Ectodermal cell (in vitro differentiated cells): ENCODE results near the gene JARID2.

Source experiments
- H3K27ac ChIP-seq: 2 replicates; pipeline ENCODE4 v1.7.0; 2013; ENCODE audit warnings: mild to moderate bottlenecking, low read depth, low read length; ENCODE audit not compliant: insufficient read depth, poor library complexity, severe bottlenecking
- H3K27me3 ChIP-seq: 2 replicates; pipeline ENCODE4 v1.7.0; 2013; ENCODE audit warnings: mild to moderate bottlenecking, low read length; ENCODE audit not compliant: insufficient read depth, control insufficient read depth, poor library complexity, severe bottlenecking
- H3K36me3 ChIP-seq: one replicate; pipeline ENCODE4 v1.7.0; 2013; ENCODE audit warnings: low read length; ENCODE audit not compliant: control insufficient read depth, insufficient read depth
- H3K4me1 ChIP-seq: one replicate; pipeline ENCODE4 v1.7.0; 2013; ENCODE audit warnings: low read length; ENCODE audit not compliant: control insufficient read depth, insufficient read depth
- H3K4me3 ChIP-seq: 2 replicates; pipeline ENCODE4 v1.7.0; 2013; ENCODE audit warnings: low read depth, low read length, control low read depth; ENCODE audit not compliant: insufficient read depth
- H3K9me3 ChIP-seq: 2 replicates; pipeline ENCODE4 v1.7.0; 2013; ENCODE audit warnings: mild to moderate bottlenecking, low read length, moderate library complexity; ENCODE audit not compliant: control insufficient read depth
- WGBS, 2 experiments: methylation state at CpG; one replicate each; pipeline ENCODE4 v1.1.7; 2013; ENCODE audit warnings: missing lambda C conversion rate in 2 of 2; 5-methylcytosine and 5-hydroxymethylcytosine counted together

JARID2 gene

DNA sequence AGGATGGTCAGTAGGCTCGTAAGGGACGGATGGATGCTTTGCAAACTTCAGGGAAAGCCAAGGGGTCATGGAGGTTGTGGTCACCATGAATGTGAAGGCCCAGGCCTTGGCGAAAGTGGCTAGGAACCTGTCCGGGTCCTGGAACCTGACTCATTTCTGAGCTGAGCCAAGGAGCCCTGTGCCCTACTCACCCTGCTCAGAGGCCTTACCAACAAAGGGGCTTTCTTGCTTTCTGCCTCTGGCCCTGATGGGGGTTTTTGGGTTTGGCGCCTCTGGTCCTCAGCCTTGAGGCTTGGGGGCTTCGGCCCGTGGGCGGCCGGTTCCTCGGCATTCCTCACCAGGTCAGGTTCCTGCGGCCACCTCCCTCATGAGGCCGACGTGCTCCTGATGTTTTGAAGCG is 261.9 kb downstream of the JARID2 start:
- peaks cover 6% of the 10 kb centered on the region for H3K36me3 ChIP-seq
- no peaks in the 10 kb centered on the region for H3K9me3 ChIP-seq
- H3K27me3 ChIP-seq = no peaks in the 10 kb centered on the region
- no peaks in the 10 kb centered on the region for H3K4me1 ChIP-seq
- H3K27ac ChIP-seq = no peak overlapping the region
- WGBS, 2 experiments = 89% methylated on average over 14 of the region's 14 CpGs
- no peak overlapping the region for H3K4me3 ChIP-seq

DNA sequence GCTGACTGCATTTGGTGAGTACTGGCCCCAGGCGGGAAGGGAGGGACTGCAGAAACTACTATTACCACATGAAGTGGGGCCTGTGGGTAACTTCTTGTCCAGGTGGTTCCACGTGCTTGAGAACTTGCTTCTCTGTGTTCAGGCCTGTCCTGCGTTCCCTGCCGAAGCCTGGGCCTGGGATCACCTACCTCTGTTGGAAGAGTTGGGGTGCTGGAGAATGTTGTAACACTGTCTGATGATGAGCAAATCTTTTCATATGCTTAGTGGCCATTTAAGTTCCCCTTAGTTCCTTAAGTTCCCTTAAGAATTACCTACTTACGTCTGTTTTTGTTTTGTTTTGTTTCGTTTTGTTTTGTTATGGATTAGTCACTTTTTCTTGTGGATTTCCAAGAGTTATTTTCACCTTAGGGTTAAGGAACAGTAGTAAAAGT is 262.6 kb downstream of the JARID2 start:
- Histone ChIP-seq H3K27me3 (no peaks in the 10 kb centered on the region), H3K36me3 (peaks cover 11% of the 10 kb centered on the region), H3K9me3 (no peaks in the 10 kb centered on the region), H3K4me1 (no peaks in the 10 kb centered on the region), H3K4me3 (no peak overlapping the region), H3K27ac (no peak overlapping the region)
- 91 to 93% methylated on average over 6 of the region's 6 CpGs for WGBS, 2 experiments

DNA sequence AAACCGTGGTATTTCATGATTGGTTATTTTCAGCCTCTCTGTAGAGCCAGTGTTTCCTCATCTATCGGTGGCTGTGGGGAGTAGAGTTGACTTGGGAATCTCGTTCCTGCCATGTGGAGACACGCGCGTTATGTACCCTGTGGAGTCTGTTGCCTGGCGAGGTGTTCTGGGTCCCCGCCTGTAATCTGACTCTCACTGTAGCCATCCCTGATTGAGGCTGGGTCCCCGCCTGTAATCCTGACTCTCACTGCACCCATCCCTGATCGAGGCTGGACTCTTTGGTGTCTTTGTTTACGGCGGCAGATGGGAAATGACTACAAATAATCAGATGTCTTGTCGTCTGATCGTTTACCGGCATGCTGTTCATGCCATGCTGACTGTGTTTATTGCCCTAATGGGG is 263.1 kb downstream of the JARID2 start:
- Histone ChIP-seq H3K27me3 (no peaks in the 10 kb centered on the region), H3K4me1 (no peaks in the 10 kb centered on the region), H3K36me3 (peaks cover 14% of the 10 kb centered on the region), H3K4me3 (no peak overlapping the region), H3K27ac (no peak overlapping the region), H3K9me3 (no peaks in the 10 kb centered on the region)
- 93% methylated on average over 15 of the region's 15 CpGs for WGBS, 2 experiments

DNA sequence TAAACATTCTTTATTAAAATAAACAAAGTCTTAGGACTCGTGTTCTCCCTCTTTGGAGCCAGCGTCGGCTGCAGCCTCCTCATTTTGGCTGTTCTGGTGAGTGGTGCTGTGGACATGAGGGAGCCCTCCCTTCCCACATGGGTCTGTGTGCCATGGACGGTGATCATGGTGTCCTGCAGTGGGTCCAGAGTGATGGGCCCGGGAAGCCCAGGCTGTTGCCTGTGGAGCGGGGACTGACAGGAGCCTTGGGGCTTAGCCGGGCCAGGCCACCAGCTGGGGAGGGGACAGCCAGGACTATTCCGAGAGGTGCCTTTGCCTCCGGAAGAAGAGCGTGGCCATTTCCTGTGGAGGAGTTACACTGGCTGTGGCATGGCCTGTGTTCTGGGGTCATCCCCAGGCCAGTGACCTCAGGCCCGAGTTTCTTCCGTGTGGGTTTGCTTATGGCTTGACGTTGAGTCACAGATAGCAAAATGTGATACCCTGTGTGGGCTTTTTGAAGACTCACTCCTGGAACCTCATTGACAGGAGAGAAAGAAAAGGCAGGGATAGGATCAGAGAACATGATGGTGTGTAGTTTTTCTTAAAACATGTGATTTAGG is 263.6 kb downstream of the JARID2 start:
- no peaks in the 10 kb centered on the region for H3K9me3 ChIP-seq
- no peaks in the 10 kb centered on the region for H3K4me1 ChIP-seq
- 93 to 94% methylated on average over 13 of the region's 13 CpGs for WGBS, 2 experiments
- H3K4me3 ChIP-seq = no peak overlapping the region
- H3K36me3 ChIP-seq = peaks cover 14% of the 10 kb centered on the region
- H3K27me3 ChIP-seq = no peaks in the 10 kb centered on the region
- no peak overlapping the region for H3K27ac ChIP-seq

DNA sequence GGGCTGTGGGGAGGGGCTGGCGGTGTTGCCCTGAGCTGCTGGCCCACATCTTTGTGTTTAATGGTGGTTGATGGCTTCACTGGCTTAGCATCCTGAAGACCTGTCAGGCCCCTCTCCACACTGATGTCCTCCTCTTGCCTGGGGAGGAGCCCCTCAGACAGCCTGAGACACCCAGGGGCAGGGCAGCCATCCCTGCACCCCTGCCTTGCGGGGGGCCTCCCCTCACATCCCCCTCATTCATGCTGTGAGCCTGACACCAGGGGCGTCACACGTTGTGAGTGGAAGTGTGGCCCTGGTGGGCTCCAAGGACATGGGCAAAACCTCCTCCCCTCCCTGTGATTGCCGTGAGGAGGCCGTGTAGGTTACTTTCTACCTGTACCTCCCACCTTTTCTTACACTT is 264.3 kb downstream of the JARID2 start:
- H3K9me3 ChIP-seq = no peaks in the 10 kb centered on the region
- no peak overlapping the region for H3K4me3 ChIP-seq
- no peaks in the 10 kb centered on the region for H3K4me1 ChIP-seq
- no peaks in the 10 kb centered on the region for H3K27me3 ChIP-seq
- H3K36me3 ChIP-seq = peaks cover 14% of the 10 kb centered on the region
- WGBS, 2 experiments = 95 to 97% methylated on average over 6 of the region's 6 CpGs
- H3K27ac ChIP-seq = no peak overlapping the region

DNA sequence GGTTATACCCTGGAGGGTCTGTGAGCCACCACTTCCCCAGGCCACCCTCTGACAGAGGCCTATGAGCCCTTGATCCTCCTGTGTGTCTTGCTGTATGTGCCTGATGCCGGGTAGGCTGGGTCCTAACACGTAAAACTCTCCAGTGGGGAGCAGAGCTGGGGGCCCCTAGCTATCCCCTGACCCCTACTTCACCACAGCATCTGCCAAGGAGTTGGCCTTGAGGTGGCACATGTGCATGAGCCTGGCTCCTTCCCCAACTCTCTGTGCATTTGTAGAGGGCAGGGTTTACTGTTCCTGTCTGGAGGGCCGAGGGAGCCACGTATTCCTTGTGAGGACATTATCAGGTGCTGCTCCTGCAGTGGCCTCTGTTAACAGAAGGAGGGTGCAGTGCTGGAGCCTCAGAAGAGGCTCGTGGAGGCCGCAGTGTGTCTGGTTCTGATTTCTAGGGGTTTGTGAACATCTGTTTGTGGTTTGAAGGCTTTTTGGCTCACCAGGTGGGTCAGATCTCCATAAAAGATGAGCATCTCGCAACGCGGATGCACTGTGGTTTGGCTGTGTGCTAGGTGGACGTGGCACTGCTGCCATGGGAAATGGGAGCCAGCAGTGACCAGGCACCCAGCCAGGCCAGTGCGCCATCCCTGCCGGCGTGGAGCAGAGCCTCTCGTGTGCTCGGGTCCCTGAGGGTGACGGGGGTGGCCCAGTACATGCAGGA is 264.8 kb downstream of the JARID2 start:
- no peak overlapping the region for H3K27ac ChIP-seq
- no peaks in the 10 kb centered on the region for H3K4me1 ChIP-seq
- peaks cover 14% of the 10 kb centered on the region for H3K36me3 ChIP-seq
- H3K27me3 ChIP-seq = no peaks in the 10 kb centered on the region
- no peaks in the 10 kb centered on the region for H3K9me3 ChIP-seq
- whole genome bisulfite sequencing, 2 experiments = 90 to 91% methylated on average over 16 of the region's 16 CpGs
- no peak overlapping the region for H3K4me3 ChIP-seq

DNA sequence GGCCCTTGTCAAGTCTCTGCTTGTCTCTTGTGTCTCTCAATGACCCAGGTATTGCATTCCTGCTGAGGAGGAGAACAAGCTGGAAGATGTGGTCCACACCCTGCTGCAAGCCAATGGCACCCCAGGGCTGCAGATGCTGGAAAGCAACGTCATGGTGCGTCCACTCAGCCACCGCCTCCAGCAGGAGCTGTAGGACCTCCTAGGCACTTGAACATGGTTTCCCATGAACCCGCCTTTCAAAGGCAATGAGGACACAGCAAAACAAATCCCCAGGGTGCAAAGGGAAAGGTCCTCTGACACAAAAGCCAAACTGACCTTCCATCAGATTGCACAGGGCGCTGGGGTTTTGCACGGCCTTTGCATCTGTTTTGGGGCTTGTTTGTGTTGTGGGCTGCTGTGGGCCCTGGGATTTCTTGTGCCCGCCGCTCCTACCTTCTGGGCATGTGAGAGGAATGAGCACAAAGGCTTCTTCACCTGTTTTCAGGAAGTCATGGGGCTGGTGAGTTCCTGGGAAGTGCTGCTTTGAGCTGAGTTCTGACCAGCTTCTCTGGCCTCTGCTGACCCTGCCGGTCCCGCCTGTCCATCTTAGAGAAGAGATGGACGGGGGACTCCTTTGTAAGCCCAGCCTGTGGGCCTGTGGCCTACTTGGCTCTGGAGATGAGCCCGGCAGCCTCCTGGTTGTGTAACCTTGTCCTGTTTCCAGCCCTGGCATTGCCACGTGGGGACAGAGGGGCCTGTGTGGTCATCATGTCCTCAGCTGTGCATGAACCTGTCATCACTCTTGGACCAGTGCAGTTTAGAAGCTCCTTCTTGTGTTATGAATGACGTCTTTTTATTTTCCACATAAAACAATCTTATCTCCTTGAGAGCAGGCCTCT is 265.6 kb downstream of the JARID2 start:
- no peak overlapping the region for H3K27ac ChIP-seq
- no peak overlapping the region for H3K4me3 ChIP-seq
- no peaks in the 10 kb centered on the region for H3K9me3 ChIP-seq
- H3K27me3 ChIP-seq = no peaks in the 10 kb centered on the region
- 94 to 96% methylated on average over 14 of the region's 14 CpGs for WGBS, 2 experiments
- H3K36me3 ChIP-seq = peaks cover 14% of the 10 kb centered on the region
- H3K4me1 ChIP-seq = no peaks in the 10 kb centered on the region

DNA sequence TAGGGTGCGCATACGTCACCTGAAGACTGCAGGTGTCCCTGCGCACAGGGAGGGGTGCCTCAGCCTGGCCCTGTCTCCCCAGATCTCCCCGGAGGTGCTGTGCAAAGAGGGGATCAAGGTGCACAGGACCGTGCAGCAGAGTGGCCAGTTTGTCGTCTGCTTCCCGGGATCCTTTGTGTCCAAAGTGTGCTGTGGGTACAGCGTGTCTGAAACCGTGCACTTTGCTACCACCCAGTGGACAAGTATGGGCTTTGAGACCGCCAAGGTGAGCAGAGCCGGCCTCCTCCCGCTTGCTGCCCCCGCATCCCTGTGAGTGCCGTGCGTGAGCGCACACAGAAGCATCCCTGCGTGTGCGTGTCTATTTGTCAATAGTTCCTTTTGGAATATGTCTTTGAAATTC is 266.3 kb downstream of the JARID2 start:
- WGBS, 2 experiments = 95 to 96% methylated on average over 18 of the region's 18 CpGs
- Histone ChIP-seq H3K4me1 (no peaks in the 10 kb centered on the region), H3K4me3 (no peak overlapping the region), H3K27me3 (no peaks in the 10 kb centered on the region), H3K36me3 (peaks cover 9% of the 10 kb centered on the region), H3K9me3 (no peaks in the 10 kb centered on the region), H3K27ac (no peak overlapping the region)

DNA sequence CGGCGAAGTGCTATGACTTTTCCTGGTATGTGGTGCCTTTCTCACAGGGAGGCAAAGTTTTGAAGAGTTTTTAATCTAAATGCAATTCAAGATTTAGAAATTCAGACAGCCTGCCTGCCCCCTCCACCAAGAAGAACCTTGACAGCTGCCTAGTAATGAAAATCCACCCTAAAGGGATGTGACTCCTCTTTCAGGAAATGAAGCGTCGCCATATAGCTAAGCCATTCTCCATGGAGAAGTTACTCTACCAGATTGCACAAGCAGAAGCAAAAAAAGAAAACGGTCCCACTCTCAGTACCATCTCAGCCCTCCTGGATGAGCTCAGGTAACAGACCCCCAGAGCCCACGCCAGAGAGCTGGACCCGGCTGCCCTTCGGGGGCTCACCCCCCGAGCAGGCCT is 266.9 kb downstream of the JARID2 start:
- Histone ChIP-seq H3K36me3 (peaks cover 10% of the 10 kb centered on the region), H3K4me1 (no peaks in the 10 kb centered on the region), H3K9me3 (no peaks in the 10 kb centered on the region), H3K27me3 (no peaks in the 10 kb centered on the region), H3K27ac (no peak overlapping the region), H3K4me3 (no peak overlapping the region)
- WGBS, 2 experiments = 96 to 97% methylated on average over 9 of the region's 9 CpGs

DNA sequence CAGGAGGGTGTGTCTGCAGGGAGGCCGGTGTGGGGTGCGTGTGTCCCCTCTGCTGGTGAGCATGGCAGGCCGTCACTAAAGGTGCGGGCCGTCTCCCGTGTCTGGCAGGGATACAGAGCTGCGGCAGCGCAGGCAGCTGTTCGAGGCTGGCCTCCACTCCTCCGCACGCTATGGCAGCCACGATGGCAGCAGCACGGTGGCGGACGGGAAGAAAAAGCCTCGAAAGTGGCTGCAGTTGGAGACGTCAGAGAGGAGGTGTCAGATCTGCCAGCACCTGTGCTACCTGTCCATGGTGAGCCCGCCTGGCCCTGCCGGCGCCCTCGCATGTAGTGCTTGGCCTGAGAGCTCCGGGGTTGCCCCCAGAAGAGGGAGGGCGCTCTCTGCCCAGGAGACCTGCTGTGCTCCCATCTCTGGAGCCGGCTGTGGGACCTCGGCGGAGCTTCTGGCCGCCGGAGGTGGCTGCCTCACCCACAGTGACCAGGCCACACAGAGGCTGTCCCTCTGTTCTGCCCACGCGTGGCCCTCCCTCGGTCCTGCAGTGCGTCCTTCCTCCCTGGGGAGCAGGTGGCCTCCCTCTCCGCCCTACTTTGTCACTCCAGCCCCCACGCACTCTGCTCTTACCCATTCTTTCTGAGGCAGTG is 267.4 kb downstream of the JARID2 start:
- H3K9me3 ChIP-seq = no peaks in the 10 kb centered on the region
- H3K4me3 ChIP-seq = no peak overlapping the region
- H3K27me3 ChIP-seq = no peaks in the 10 kb centered on the region
- H3K36me3 ChIP-seq = peaks cover 15% of the 10 kb centered on the region
- H3K4me1 ChIP-seq = no peaks in the 10 kb centered on the region
- H3K27ac ChIP-seq = no peak overlapping the region
- WGBS, 2 experiments = 93% methylated on average over 34 of the region's 34 CpGs
